Mesenchymal stem cell (in vitro differentiated cells and primary cell): Measurements from ENCODE around the gene OAF.

Experiments
- DNase-seq: peaks from one replicate; pipeline ENCODE4 v3.0.0-alpha.2; 2013
- H2AFZ ChIP-seq: one replicate; pipeline ENCODE4 v1.6.1; 2013; ENCODE audit warnings: low read depth, mild to moderate bottlenecking, control low read depth, inconsistent platforms, low read length, moderate library complexity
- H2AK5ac ChIP-seq: 2 replicates; pipeline ENCODE4 v1.6.1; 2013; ENCODE audit warnings: low read length, moderate library complexity, mild to moderate bottlenecking, inconsistent platforms; ENCODE audit not compliant: severe bottlenecking
- H2BK120ac ChIP-seq: one replicate; pipeline ENCODE4 v1.6.1; 2013; ENCODE audit warnings: low read depth, mild to moderate bottlenecking, inconsistent platforms, low read length, moderate library complexity
- H2BK12ac ChIP-seq, 2 experiments: one replicate each; pipeline ENCODE4 v1.6.1; 2013; ENCODE audit warnings: inconsistent platforms in 2 of 2, low read length in 2 of 2, mild to moderate bottlenecking in 2 of 2, moderate library complexity in 2 of 2, control low read depth in 1 of 2
- H2BK15ac ChIP-seq: one replicate; pipeline ENCODE4 v1.6.1; 2013; ENCODE audit warnings: mild to moderate bottlenecking, low read depth, inconsistent platforms; ENCODE audit not compliant: poor library complexity, severe bottlenecking
- H2BK5ac ChIP-seq: 2 replicates; pipeline ENCODE4 v1.6.1; 2013; ENCODE audit warnings: low read depth, mild to moderate bottlenecking, low read length, control low read depth, inconsistent platforms; ENCODE audit not compliant: poor library complexity, severe bottlenecking
- H3K14ac ChIP-seq, 2 experiments: one replicate each; pipeline ENCODE4 v1.6.1; 2013; ENCODE audit warnings: inconsistent platforms in 2 of 2, low read length in 2 of 2, control low read depth in 1 of 2, mild to moderate bottlenecking in 1 of 2, moderate library complexity in 1 of 2
- H3K18ac ChIP-seq, 2 experiments: one replicate each; pipeline ENCODE4 v1.6.1; 2013; ENCODE audit warnings: inconsistent platforms in 2 of 2, low read length in 2 of 2, control low read depth in 1 of 2, low read depth in 1 of 2, mild to moderate bottlenecking in 1 of 2
- H3K23ac ChIP-seq, 2 experiments: one replicate each; pipeline ENCODE4 v1.6.1; 2013; ENCODE audit warnings: inconsistent platforms in 2 of 2, low read length in 2 of 2, mild to moderate bottlenecking in 2 of 2, moderate library complexity in 2 of 2, control low read depth in 1 of 2
- H3K27ac ChIP-seq: 2 replicates; pipeline ENCODE4 v1.5.1; 2013; ENCODE audit warnings: mild to moderate bottlenecking, moderate library complexity, low read length, control low read depth, inconsistent platforms; ENCODE audit not compliant: poor library complexity, severe bottlenecking
- H3K27me3 ChIP-seq, 2 experiments: 2 replicates each; pipeline versions ENCODE4 v1.6.1 to v1.7.0; 2013; ENCODE audit warnings: low read length in 2 of 2, mild to moderate bottlenecking in 2 of 2, moderate library complexity in 2 of 2, control low read depth in 1 of 2, inconsistent platforms in 1 of 2; ENCODE audit not compliant: control insufficient read depth in 1 of 2, insufficient read depth in 1 of 2
- H3K36me3 ChIP-seq, 2 experiments: 2 replicates each; pipeline versions ENCODE4 v1.6.1 to v1.7.0; 2013; ENCODE audit warnings: low read length in 2 of 2, control low read depth in 1 of 2, inconsistent platforms in 1 of 2, low read depth in 1 of 2, mild to moderate bottlenecking in 1 of 2; ENCODE audit not compliant: insufficient read depth in 2 of 2, control insufficient read depth in 1 of 2
- H3K4ac ChIP-seq, 2 experiments: one replicate each; pipeline ENCODE4 v1.6.1; 2013; ENCODE audit warnings: inconsistent platforms in 2 of 2, low read length in 2 of 2, mild to moderate bottlenecking in 2 of 2, moderate library complexity in 2 of 2, control low read depth in 1 of 2, low read depth in 1 of 2
- H3K4me1 ChIP-seq: 2 replicates; pipeline ENCODE4 v1.6.1; 2013; ENCODE audit warnings: low read depth, low read length, control low read depth; ENCODE audit not compliant: control insufficient read depth, insufficient read depth
- H3K4me2 ChIP-seq: 2 replicates; pipeline ENCODE4 v1.6.1; 2013; ENCODE audit warnings: low read length, mild to moderate bottlenecking, inconsistent platforms; ENCODE audit not compliant: poor library complexity, severe bottlenecking
- H3K4me3 ChIP-seq, 2 experiments: 2 replicates each; pipeline versions ENCODE4 v1.5.1 to v1.7.0; 2013; ENCODE audit warnings: low read length in 2 of 2, mild to moderate bottlenecking in 2 of 2, control low read depth in 1 of 2, low read depth in 1 of 2; ENCODE audit not compliant: insufficient read depth in 1 of 2
- H3K79me1 ChIP-seq: replicated peaks from 2 replicates; pipeline ENCODE4 v1.6.1; 2013; ENCODE audit warnings: mild to moderate bottlenecking, control low read depth, low read length, inconsistent platforms; ENCODE audit not compliant: poor library complexity, severe bottlenecking
- H3K9ac ChIP-seq: 2 replicates; pipeline ENCODE4 v1.7.0; 2013; ENCODE audit warnings: mild to moderate bottlenecking, low read length, moderate library complexity
- H3K9me3 ChIP-seq: 2 replicates; pipeline ENCODE4 v1.7.0; 2013; ENCODE audit warnings: mild to moderate bottlenecking, low read length; ENCODE audit not compliant: control insufficient read depth
- H4K8ac ChIP-seq: one replicate; pipeline ENCODE4 v1.6.1; 2013; ENCODE audit warnings: inconsistent platforms, mild to moderate bottlenecking, low read length, moderate library complexity
- H4K91ac ChIP-seq: one replicate; pipeline ENCODE4 v1.6.1; 2013; ENCODE audit warnings: mild to moderate bottlenecking, low read length, inconsistent platforms
- WGBS: methylation state at CpG from one replicate; pipeline ENCODE4 v1.1.7; 2013; ENCODE audit warnings: mixed read lengths; 5-methylcytosine and 5-hydroxymethylcytosine counted together

OAF gene

GRCh38 chr11:120230433-120231071 is 19.7 kb downstream of the OAF start:
- Histone ChIP-seq H2AFZ (no peak overlapping the region), H2BK120ac (no peak overlapping the region), H3K27ac (no peak overlapping the region), H2BK5ac (no peak overlapping the region), H3K36me3 (peaks cover 35 to 67% of the 10 kb centered on the region in 2 experiments), H2BK15ac (no peak overlapping the region), H3K4me3 (no peak overlapping the region), H3K18ac (no peak overlapping the region), H2BK12ac (no peak overlapping the region), H3K9ac (no peak overlapping the region), H3K4ac (no peak overlapping the region), H3K4me1 (peaks cover 11% of the 10 kb centered on the region), H3K4me2 (no peak overlapping the region), H4K8ac (no peak overlapping the region), H2AK5ac (no peak overlapping the region), H3K27me3 (peaks cover 0 to 35% of the 10 kb centered on the region in 2 experiments), H3K23ac (no peak overlapping the region), H3K9me3 (no peaks in the 10 kb centered on the region), H3K14ac (no peak overlapping the region), H3K79me1 (no peaks in the 10 kb centered on the region), H4K91ac (no peak overlapping the region)
- WGBS = 97% methylated on average over 4 of the region's 5 CpGs
- DNase-seq = no peak

- Histone ChIP-seq H3K4me2 (no peak overlapping the region), H2AFZ (no peak overlapping the region), H3K79me1 (no peaks in the 10 kb centered on the region), H3K14ac (no peak overlapping the region), H3K4ac (no peak overlapping the region), H3K4me3 (no peak overlapping the region), H2BK120ac (no peak overlapping the region), H3K36me3 (peaks cover 21 to 54% of the 10 kb centered on the region in 2 experiments), H3K4me1 (no peaks in the 10 kb centered on the region), H2BK12ac (no peak overlapping the region), H3K18ac (no peak overlapping the region), H2AK5ac (no peak overlapping the region), H4K8ac (no peak overlapping the region), H3K9ac (no peak overlapping the region), H3K23ac (no peak overlapping the region), H3K27ac (no peak overlapping the region), H2BK15ac (no peak overlapping the region), H2BK5ac (no peak overlapping the region), H3K9me3 (no peaks in the 10 kb centered on the region), H3K27me3 (peaks cover 2 to 47% of the 10 kb centered on the region in 2 experiments), H4K91ac (no peak overlapping the region)
- WGBS = 83% methylated on average over 4 of the region's 4 CpGs
- DNase-seq = no peak
These were observed 21.1 kb downstream of the OAF start for GRCh38 chr11:120231963-120232362.

DNA sequence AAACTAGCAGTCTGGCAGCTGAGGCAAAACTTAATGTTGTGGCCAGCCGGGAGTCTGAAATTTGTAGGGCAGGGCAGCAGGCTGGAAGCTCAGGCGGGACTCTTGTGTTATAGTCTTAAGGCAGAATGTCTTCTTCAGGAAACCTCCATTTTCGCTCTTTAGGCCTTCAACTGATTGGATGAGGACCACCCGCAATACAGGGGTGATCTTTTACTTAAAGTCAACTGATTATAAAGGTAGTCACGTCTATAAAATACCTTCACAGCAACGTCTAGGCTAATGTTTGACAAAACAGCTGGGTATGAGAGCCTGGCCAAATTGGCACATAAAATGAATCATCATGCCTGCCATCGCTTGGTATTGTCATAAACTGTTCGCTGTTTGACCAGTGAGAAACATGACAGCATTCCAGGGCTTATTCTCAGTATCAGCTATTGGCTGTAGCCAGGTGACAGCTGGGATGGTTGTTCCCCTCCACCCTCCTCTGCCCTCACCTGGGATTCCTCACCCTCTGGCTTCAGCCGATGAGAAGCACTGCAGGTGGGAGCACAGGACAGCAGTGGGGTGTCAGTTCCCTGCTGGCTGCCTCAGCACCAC is 22.5 kb downstream of the OAF start:
- H2BK12ac ChIP-seq = no peak overlapping the region
- H2AK5ac ChIP-seq = no peak overlapping the region
- H3K9ac ChIP-seq = no peak overlapping the region
- H3K14ac ChIP-seq = no peak overlapping the region
- H3K4ac ChIP-seq = no peak overlapping the region
- H3K9me3 ChIP-seq = no peaks in the 10 kb centered on the region
- no peak overlapping the region for H3K4me3 ChIP-seq
- no peak overlapping the region for H2BK15ac ChIP-seq
- no peaks in the 10 kb centered on the region for H3K79me1 ChIP-seq
- no peaks in the 10 kb centered on the region for H3K4me1 ChIP-seq
- H4K8ac ChIP-seq = no peak overlapping the region
- no peak overlapping the region for H3K27ac ChIP-seq
- H3K23ac ChIP-seq = no peak overlapping the region
- H3K4me2 ChIP-seq = no peak overlapping the region
- peaks cover 12 to 41% of the 10 kb centered on the region in 2 experiments for H3K36me3 ChIP-seq
- H3K27me3 ChIP-seq = peaks cover 6 to 60% of the 10 kb centered on the region in 2 experiments
- no peak overlapping the region for H2BK5ac ChIP-seq
- WGBS = 88% methylated on average over 9 of the region's 9 CpGs
- H2BK120ac ChIP-seq = no peak overlapping the region
- no peak overlapping the region for H2AFZ ChIP-seq
- no peak overlapping the region for H3K18ac ChIP-seq
- H4K91ac ChIP-seq = no peak overlapping the region
- DNase-seq = no peak

GRCh38 chr11:120235024-120235628 is 24.3 kb downstream of the OAF start:
- no peak overlapping the region for H3K14ac ChIP-seq
- no peak overlapping the region for H3K9ac ChIP-seq
- H3K27ac ChIP-seq = no peak overlapping the region
- no peaks in the 10 kb centered on the region for H3K4me1 ChIP-seq
- 9% methylated on average over 8 of the region's 8 CpGs for WGBS
- no peak overlapping the region for H2AK5ac ChIP-seq
- no peak overlapping the region for H2BK12ac ChIP-seq
- no peak overlapping the region for H3K4ac ChIP-seq
- H3K36me3 ChIP-seq = peaks cover 0 to 23% of the 10 kb centered on the region in 2 experiments
- peak; percentile 49 for DNase-seq
- no peak overlapping the region for H3K4me2 ChIP-seq
- H4K91ac ChIP-seq = no peak overlapping the region
- H3K79me1 ChIP-seq = no peaks in the 10 kb centered on the region
- no peak overlapping the region for H2BK15ac ChIP-seq
- no peak overlapping the region for H3K23ac ChIP-seq
- no peak overlapping the region for H3K18ac ChIP-seq
- no peak overlapping the region for H2BK120ac ChIP-seq
- no peaks in the 10 kb centered on the region for H3K9me3 ChIP-seq
- no peak overlapping the region for H2BK5ac ChIP-seq
- no peak overlapping the region for H2AFZ ChIP-seq
- no peak overlapping the region for H3K4me3 ChIP-seq
- no peak overlapping the region for H4K8ac ChIP-seq
- H3K27me3 ChIP-seq = peaks cover 21 to 75% of the 10 kb centered on the region in 2 experiments
